Liver (tissue), 9 donors: ENCODE results near the gene MED15. TPM values are rescaled to one million over a fixed set of nuclear protein-coding genes. Genes with fewer than 3 reads are reported as not detected.

Experiments
- DNase-seq: peaks from one replicate; pipeline ENCODE4 v3.0.0-alpha.2; 2017; ENCODE audit warnings: low spot score
- H3K27ac ChIP-seq, 2 donors: one replicate each; pipeline ENCODE4 v1.7.0; 2013; ENCODE audit warnings: inconsistent platforms in 2 of 2, low read length in 2 of 2, control low read depth in 1 of 2, low read depth in 1 of 2, mild to moderate bottlenecking in 1 of 2
- H3K27me3 ChIP-seq, 4 donors: one replicate each; pipeline versions ENCODE4 v1.6.1 to v1.7.0; 2013; ENCODE audit warnings: low read length in 3 of 4, inconsistent platforms in 1 of 4, mild to moderate bottlenecking in 1 of 4, moderate library complexity in 1 of 4; ENCODE audit not compliant: control insufficient read depth in 4 of 4, insufficient read depth in 4 of 4
- H3K36me3 ChIP-seq, 4 donors: one replicate each; pipeline versions ENCODE4 v1.6.1 to v1.7.0; 2013; ENCODE audit warnings: low read length in 3 of 4, mild to moderate bottlenecking in 3 of 4, low read depth in 1 of 4, moderate library complexity in 1 of 4; ENCODE audit not compliant: control insufficient read depth in 4 of 4, insufficient read depth in 3 of 4
- H3K4me1 ChIP-seq, 4 donors: one replicate each; pipeline versions ENCODE4 v1.6.1 to v1.7.0; 2013; ENCODE audit warnings: low read length in 3 of 4, mild to moderate bottlenecking in 3 of 4, moderate library complexity in 1 of 4; ENCODE audit not compliant: control insufficient read depth in 4 of 4, insufficient read depth in 4 of 4
- H3K4me3 ChIP-seq, 3 donors: one replicate each; pipeline versions ENCODE4 v1.6.1 to v1.7.0; 2013; ENCODE audit warnings: low read length in 3 of 3, control low read depth in 1 of 3, low read depth in 1 of 3, mild to moderate bottlenecking in 1 of 3
- H3K9ac ChIP-seq, 2 donors: one replicate each; pipeline ENCODE4 v1.7.0; 2013; ENCODE audit warnings: low read length in 2 of 2, mild to moderate bottlenecking in 2 of 2, moderate library complexity in 2 of 2, control low read depth in 1 of 2, low read depth in 1 of 2
- H3K9me3 ChIP-seq, 4 donors: one replicate each; pipeline versions ENCODE4 v1.6.1 to v1.7.0; 2013; ENCODE audit warnings: low read length in 3 of 4; ENCODE audit not compliant: control insufficient read depth in 4 of 4
- ATF3 ChIP-seq: IDR thresholded peaks from 2 replicates; pipeline ENCODE4 v1.6.1; 2016; ENCODE audit warnings: antibody characterized with exemption
- CTCF ChIP-seq: fragments of 150-350 bp; IDR thresholded peaks from 2 replicates; pipeline ENCODE4 v1.5.1; 2017; ENCODE audit warnings: improper control_type of control experiment, low read depth, low read length; ENCODE audit not compliant: missing input control
- EGR1 ChIP-seq, 2 donors: IDR thresholded peaks; 2 replicates each; pipeline ENCODE4 v1.6.1; 2016 to 2018; ENCODE audit warnings: antibody characterized with exemption in 2 of 2, low read depth in 2 of 2
- FOXA1 ChIP-seq: IDR thresholded peaks from 2 replicates; pipeline ENCODE4 v1.6.1; 2016; ENCODE audit warnings: antibody characterized with exemption
- FOXA2 ChIP-seq: IDR thresholded peaks from 2 replicates; pipeline ENCODE4 v1.6.1; 2016; ENCODE audit warnings: antibody characterized with exemption
- JUND ChIP-seq, 2 donors: IDR thresholded peaks; 2 replicates each; pipeline ENCODE4 v1.6.1; 2016; ENCODE audit warnings: antibody characterized with exemption in 2 of 2
- NR2F2 ChIP-seq: IDR thresholded peaks from 2 replicates; pipeline ENCODE4 v1.6.1; 2016; ENCODE audit warnings: antibody characterized with exemption
- RAD21 ChIP-seq, 2 donors: IDR thresholded peaks; 2 replicates each; pipeline ENCODE4 v1.6.1; 2016; ENCODE audit warnings: antibody characterized with exemption in 2 of 2, mild to moderate bottlenecking in 2 of 2
- REST ChIP-seq: IDR thresholded peaks from 2 replicates; pipeline ENCODE4 v1.6.1; 2016; ENCODE audit warnings: antibody characterized with exemption, mild to moderate bottlenecking
- SP1 ChIP-seq: IDR thresholded peaks from 2 replicates; pipeline ENCODE4 v1.6.1; 2018; ENCODE audit warnings: antibody characterized with exemption, mild to moderate bottlenecking
- YY1 ChIP-seq: IDR thresholded peaks from 2 replicates; pipeline ENCODE4 v1.6.1; 2016; ENCODE audit warnings: antibody characterized with exemption, mild to moderate bottlenecking
- ZBTB33 ChIP-seq: IDR thresholded peaks from 2 replicates; pipeline ENCODE4 v1.6.1; 2016; ENCODE audit warnings: antibody characterized with exemption
- WGBS: extraction: QIAGEN DNeasy Blood & Tissue Kit; methylation state at CpG from one replicate; pipeline ENCODE4 v1.1.7; 2013; 5-methylcytosine and 5-hydroxymethylcytosine counted together
- polyA plus RNA-seq, 2 donors: library from polyadenylated mRNA; stranded (reverse) in 1 of 2; unstranded in 1 of 2; fragments of 200-250 nt in 1 of 2; fragments of >200 nt in 1 of 2; fragmentation: Nextera tagmentation in 1 of 2; extraction: Ambion mirVana in 1 of 2; gene quantifications; one replicate each; pipeline versions ENCODE4 v1.2.1 to v1.2.3, GENCODE V29; 2013 to 2015
- total RNA-seq, 2 donors: library from RNA; depleted of rRNA; stranded (reverse); fragments of >200 nt; gene quantifications; one replicate each; pipeline ENCODE4 v1.2.3, GENCODE V29; 2014
- donor health status: healthy.
- donor health status: healthy.
- donor health status: healthy.
- donor health status: healthy.
- donor health status: healthy.

The MED15 gene
- total and polyA plus RNA-seq, 4 donors = 9.7 to 28.0 (median 16.2) TPM

- peaks cover 0 to 22% (median 4%) of the 10 kb centered on the region in 4 donors for H3K36me3 ChIP-seq
- no peak for DNase-seq
- peak overlapping the region; percentile 19 to 38 for H3K27ac ChIP-seq
- H3K27me3 ChIP-seq = no peaks in the 10 kb centered on the region
- no peak overlapping the region for H3K9ac ChIP-seq
- H3K4me3 ChIP-seq = no peak overlapping the region
- no peaks in the 10 kb centered on the region for H3K4me1 ChIP-seq
- H3K9me3 ChIP-seq = no peaks in the 10 kb centered on the region
- 75% methylated on average over 2 of the region's 2 CpGs for WGBS
- TF ChIP-seq EGR1 (IDR thresholded peaks at IDR 0.05; ENCODE audit: low read depth in 2 of 2) = no peak
- no peak for TF ChIP-seq ATF3
- TF ChIP-seq FOXA2 = no peak
- TF ChIP-seq SP1 = no peak
- no peak for TF ChIP-seq CTCF
- TF ChIP-seq ZBTB33 = no peak
- TF ChIP-seq NR2F2 = no peak
These were observed 43.9 kb upstream of the MED15 start for GRCh38 chr22:20463324-20464095.

- WGBS = 93% methylated on average over 11 of the region's 11 CpGs
- peaks cover 0 to 18% (median 3%) of the 10 kb centered on the region in 4 donors for H3K36me3 ChIP-seq
- no peak for DNase-seq
- H3K27me3 ChIP-seq = no peaks in the 10 kb centered on the region
- no peak for TF ChIP-seq ATF3
- no peak for TF ChIP-seq ZBTB33
- TF ChIP-seq FOXA1 = no peak
- no peak for TF ChIP-seq REST
- TF ChIP-seq SP1 = no peak
- TF ChIP-seq JUND (IDR thresholded peaks at IDR 0.05) = no peak
- TF ChIP-seq RAD21 (IDR thresholded peaks at IDR 0.05) = no peak
- no peak for TF ChIP-seq YY1
- no peak overlapping the region for H3K9ac ChIP-seq
- H3K4me3 ChIP-seq = no peak overlapping the region
- peak overlapping the region; percentile 2 to 38 for H3K27ac ChIP-seq
- H3K9me3 ChIP-seq = no peaks in the 10 kb centered on the region
- no peaks in the 10 kb centered on the region for H3K4me1 ChIP-seq
These were observed 43.3 kb upstream of the MED15 start for GRCh38 chr22:20464096-20464614.
